ENCODE results near the gene KREMEN2.

The KREMEN2 gene

DNA sequence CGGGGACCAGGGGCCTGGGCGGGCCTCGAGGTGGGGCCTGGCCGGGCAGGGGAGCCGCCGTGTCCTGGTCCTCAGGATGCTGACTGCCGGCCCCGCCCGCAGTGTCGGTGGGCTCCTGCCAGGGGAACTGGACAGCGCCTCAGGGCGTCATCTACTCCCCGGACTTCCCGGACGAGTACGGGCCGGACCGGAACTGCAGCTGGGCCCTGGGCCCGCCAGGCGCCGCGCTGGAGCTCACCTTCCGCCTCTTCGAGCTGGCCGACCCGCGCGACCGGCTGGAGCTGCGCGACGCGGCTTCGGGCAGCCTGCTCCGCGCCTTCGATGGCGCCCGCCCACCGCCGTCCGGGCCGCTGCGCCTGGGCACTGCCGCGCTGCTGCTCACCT, 2.7 kb downstream of the KREMEN2 start:
- no peak for DNase-seq

DNA sequence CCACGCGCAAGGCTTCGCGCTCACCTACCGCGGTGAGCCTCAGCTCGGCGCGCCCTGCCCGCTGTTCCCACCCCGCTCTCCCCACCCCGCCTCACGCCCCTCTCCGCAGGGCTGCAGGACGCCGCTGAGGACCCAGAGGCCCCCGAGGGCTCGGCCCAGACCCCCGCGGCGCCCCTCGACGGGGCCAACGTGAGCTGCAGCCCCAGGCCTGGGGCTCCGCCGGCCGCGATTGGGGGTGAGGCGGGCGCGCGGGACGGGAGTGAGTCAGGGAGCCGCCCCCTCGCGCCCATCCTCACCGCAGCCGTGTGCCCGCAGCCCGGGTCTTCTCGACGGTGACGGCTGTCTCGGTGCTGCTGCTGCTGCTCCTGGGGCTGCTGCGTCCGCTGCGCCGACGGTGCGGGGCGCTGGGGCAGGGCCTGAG, 3.1 kb downstream of the KREMEN2 start:
- DNase-seq: no peak

DNA sequence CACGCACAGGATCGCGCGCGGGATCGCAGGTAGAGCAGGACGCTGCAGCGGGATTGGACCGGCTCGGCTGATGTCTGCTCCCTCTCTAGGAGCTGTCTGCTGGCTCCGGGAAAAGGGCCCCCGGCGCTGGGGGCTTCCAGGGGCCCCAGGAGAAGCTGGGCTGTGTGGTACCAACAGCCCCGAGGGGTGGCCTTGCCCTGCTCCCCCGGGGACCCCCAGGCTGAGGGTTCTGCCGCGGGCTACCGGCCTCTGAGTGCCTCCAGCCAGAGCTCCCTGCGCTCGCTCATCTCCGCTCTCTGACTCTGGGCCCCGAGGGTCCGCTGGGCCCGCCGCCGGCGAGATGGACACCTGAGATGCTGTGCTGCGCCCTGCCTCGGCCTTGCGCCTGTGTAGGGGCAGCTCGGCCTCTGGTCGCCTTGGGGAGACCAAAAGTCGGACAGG, 3.7 kb downstream of the KREMEN2 start:
- DNase-seq: no peak

- DNase-seq: no peak
These were observed 4.3 kb downstream of the KREMEN2 start for GRCh38 chr16:2968368-2968737.

- peak; percentile 75 to 93 for DNase-seq
These were observed 4.9 kb downstream of the KREMEN2 start, which contains the start of gene PAQR4 for GRCh38 chr16:2968738-2969544. PAQR4 (plus strand) TSS chr16:2969348; CDS start chr16:2969675, 327 bp downstream.

- peak; percentile 45 to 62 for DNase-seq
These were observed 5.8 kb downstream of the KREMEN2 start for GRCh38 chr16:2969545-2970521.

DNA sequence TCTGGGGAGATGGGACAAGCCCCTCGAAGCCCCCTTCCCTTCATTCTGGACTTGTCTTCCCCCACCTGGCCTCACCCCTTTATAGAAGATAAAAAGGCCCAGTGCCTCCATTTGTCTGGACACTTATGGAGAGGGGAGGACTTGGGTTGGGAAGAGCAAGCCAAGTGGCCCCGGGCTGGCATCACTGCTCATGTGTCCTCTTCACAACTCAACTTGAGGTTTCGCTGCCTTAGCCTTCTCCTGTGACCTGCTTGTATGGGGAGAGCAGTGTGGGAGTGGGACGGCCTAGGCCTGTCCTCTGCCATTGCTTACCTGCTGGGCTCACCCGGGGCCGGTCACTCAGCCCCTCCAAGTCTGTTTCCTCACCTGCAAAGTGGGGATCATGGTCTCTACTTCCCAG, 6.5 kb downstream of the KREMEN2 start:
- DNase-seq: no peak

GRCh38 chr16:2971134-2971984, 7.3 kb downstream of the KREMEN2 start:
- no peak for DNase-seq

DNA sequence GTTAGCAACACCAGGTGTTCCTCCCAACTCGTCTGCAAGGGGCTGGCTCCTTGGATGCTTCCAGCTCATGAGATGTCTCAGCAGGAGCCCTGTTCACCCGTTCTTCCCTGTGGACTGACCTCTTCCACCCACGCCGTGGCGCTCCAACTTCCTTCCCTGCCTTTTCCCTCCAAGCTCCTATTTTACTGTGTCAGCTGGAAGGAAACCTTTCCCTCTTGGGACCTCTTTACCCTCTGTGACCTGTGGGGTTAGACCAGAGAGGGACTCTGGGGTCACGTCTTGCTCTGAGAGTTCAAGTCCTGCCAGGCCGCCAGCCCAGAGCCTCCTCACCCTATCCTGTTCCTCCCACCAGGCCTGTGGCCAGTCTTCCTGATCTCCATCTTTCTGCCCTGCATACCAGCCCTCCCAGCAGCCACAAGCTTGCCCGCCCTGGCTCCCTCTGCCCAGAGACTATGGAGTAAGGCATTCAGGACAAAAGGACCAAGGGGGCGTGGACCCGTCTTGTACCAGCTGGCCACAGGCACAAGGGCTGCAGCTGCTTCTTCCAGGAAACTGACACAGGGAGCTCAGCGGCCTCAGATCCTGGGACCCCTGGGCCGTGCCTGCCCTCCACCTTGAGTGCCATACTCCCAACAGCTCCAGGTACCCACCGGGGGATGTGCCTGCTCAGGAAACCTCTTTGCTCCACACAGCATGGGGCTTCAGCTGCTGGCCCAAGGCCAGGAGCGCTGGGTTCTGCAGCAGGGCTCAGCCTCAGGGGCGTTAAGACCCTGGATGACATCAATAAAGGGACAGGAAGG, 8.1 kb downstream of the KREMEN2 start:
- no peak for DNase-seq

DNA sequence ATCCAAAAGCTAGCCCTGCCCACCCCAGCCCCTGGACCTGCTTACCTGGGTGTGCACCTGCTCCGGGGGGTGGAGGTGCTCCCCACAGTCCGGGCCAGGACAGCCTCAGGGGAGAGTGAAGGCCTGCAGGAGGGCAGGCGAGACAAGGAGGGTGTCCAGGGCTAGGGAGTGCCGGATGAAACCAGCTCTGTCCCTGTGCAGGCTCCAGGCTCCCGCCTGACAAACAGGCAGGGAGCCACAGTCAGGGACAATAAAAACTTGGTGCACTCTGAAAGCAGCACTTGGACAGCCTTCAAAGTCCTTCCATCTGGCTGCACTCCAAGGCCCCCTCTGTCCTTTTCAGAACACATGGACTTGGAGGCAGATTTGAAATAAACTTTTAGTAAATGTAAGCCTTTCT, 9.0 kb downstream of the KREMEN2 start:
- DNase-seq: no peak

GRCh38 chr16:2973605-2974318, 9.7 kb downstream of the KREMEN2 start:
- no peak for DNase-seq

GRCh38 chr16:2974319-2975056, 10.4 kb downstream of the KREMEN2 start:
- no peak for DNase-seq

- DNase-seq: no peak
These were observed 11.2 kb downstream of the KREMEN2 start for GRCh38 chr16:2975161-2975795.

- no peak for DNase-seq
These were observed 12.1 kb downstream of the KREMEN2 start for GRCh38 chr16:2976201-2976600.

DNA sequence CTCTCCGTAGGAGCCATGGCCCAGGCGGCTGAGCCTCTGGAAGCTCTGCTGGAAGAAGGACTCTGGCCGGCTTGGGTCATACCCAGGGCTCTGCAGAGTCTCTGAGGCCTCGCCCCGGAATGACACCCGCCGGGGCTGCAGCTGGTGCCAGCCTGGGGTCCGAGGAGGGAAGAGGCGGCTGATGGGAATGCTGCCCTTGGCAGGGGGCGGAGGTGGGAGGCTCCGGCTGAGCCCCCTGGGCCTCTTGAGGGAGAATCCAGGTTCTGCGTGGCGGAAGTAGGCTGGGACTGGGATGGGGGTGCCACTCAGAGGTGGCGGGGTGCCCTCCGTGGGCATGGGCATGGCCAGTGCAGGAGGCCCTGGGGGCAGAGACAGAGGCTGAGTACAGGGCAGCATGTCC, 12.6 kb downstream of the KREMEN2 start:
- no peak for DNase-seq

- no peak for DNase-seq
These were observed 13.4 kb downstream of the KREMEN2 start for GRCh38 chr16:2977440-2977839.

DNA sequence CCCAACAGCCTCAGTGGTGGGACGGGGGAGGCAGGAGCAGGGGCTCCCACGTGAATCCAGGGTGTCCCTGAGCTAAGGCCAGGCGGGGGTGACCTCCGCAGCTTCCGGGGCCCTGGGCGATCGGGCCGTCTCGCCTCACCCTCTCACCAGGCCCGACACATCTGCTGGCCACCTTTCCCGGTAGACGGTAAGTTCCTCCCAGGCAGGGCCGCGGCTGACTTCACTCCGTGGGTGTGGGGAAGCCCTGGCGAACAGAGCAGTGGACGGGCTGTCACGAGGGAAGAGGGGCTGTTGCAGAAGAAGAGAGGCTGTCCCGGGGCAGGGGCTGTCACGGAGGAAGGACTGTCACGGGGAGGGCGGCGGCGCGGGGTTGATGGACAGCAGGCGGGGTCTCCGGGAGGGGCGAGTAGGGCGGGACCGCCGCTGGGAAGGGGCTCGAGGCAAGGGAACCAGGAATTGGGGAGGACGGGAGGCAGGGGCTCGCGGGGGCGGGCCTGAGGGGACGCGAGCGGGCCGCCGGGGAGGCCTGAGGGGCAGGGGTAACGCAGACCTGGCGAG, 15.7 kb downstream of the KREMEN2 start:
- no peak for DNase-seq

- peak; percentile 73 to 90 for DNase-seq
These were observed 16.4 kb downstream of the KREMEN2 start, which contains the start of gene PKMYT1 for GRCh38 chr16:2980227-2981176. PKMYT1 (minus strand) TSS chr16:2980446; CDS start chr16:2979657, 789 bp downstream.
